ENCODE data around the gene NRCAM.

- TF ChIP-seq GATA2 (IDR thresholded peaks at IDR 0.05; ENCODE audit: low read depth, low read length) (no peak), GATA3 (IDR thresholded peaks at IDR 0.05; ENCODE audit: low read depth, low read length) (no peak)
Measured at GRCh38 chr7:108196004-108196403, 260.2 kb downstream of the NRCAM start.
